Hematopoietic multipotent progenitor cell treated with erythropoietin and hydrocortisone succinate and interleukin-3 and kit ligand, for 8 days (in vitro differentiated cells): ENCODE measurements around the gene STPG4.
A peak's percentile ranks its signal among the peaks of the same experiment; 100 is the strongest.

Experiments
- DNase-seq: peaks from one replicate; pipeline ENCODE4 v3.0.0-alpha.2; 2015

The STPG4 gene

DNA sequence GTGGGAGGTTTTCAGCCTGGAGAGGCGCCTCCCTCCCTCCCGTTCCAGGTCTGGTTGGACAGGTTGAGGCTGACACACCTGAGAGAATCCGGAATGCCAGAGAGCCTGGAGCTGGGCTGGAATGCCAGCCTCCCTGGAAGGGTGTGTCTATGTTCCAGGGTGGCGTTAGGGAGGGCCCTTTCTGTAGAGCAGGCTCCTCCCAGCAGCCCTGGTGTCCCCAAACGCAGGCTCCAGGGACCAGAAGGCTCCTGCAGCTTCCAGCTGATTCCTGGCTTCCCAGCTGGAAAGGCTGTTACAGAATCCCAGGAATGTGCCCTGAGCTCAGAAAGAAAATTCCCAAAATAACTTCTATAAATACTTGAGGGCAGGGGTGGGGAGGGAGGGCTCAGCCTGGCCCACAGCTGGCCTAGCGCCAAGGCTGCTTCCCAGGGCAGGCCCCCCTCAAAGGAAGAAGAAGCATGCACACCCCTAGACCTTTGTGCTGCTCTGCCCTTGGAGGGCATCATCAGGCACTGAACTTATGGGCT, 85.4 kb downstream of the STPG4 start:
- no peak for DNase-seq

DNA sequence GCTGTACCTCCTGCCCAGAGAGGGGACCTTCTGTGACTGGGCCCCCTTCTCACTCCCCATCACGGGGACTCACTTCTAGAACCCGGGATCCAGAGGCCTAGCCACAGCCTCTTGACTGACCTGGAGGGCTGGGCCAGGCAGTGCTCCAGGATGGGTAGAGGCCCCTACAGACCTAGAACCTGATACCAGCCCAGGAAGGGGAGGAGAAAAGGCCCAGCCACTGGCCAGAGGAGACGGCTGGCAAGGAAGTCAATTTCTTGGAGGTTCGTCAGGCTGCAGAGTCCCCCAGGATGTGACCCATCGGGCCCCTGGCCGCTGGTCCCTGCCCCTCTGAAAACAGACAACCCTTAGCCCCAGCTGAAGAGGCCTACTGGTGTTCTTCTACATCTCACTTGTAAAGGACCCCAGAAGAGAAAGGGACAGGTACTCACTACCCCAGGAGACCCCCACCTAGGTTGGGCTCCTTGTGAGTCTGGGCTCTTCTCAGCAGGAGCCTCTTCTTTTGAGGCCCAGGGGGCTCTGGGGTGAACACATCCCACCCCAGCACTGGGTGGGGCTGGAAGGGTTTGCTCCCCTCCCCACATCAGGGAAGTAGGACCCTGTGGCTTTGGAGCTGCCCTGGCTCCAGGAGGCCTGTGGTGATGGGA, 86.0 kb downstream of the STPG4 start:
- no peak for DNase-seq

DNA sequence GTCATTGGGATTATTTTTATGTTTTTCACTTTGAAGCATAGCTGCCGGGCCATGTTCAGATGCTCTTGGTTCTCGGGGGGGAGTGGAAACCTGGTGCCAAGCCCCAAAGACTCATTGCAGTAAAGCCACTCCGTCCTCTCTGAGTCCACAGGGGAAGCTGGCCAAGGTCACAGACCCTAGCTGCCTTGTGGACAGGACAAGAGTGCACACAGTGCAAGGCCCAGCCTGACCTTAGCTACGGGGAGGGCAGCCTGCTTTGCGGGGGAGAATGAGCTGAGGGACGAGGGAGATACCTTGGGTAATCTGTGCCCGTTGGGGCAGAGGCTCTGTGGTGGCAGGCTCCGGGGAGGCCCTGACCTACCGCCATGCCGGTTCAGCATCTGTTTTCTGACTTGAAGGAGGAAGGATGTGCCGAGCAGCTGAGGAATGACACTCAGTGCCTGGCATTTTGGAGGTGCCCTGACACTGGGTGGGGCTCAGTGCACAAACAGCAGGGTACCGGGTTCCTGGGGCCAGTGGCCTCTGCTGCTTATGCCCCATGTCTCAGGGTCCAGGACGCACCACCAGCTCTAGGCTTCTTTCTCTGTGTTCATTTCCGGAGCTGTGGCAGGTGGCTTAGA, 87.2 kb downstream of the STPG4 start:
- no peak for DNase-seq

DNA sequence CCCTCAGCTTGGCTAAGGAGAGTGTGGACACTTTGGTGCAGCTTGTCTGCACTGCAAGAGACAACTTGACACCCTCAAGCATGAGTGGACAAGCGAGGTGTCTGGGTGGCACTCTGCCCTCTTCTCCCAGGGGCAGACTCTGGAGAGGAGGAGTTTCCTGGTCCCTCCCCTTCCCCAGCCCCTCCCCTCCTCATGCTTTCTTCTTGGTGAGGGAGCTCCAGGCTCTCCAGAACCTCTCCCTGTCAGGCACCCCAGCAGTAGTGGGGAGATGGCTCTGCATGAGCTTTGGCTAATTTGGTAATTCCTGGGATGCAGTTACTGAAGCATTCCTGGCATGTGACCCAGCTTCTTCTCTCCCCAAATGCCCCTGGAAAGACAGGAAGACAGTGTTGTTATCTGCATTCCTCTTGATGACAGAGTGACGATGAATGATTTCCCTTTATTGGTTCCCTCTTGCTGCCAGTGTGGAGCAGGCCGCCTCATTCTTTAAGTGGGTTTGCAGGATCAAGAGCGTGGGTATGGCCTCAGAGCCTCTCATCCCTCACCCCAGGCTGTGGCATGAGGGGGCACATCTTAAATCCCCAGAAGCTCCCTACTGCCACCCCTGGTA, 89.2 kb downstream of the STPG4 start:
- DNase-seq: no peak

DNA sequence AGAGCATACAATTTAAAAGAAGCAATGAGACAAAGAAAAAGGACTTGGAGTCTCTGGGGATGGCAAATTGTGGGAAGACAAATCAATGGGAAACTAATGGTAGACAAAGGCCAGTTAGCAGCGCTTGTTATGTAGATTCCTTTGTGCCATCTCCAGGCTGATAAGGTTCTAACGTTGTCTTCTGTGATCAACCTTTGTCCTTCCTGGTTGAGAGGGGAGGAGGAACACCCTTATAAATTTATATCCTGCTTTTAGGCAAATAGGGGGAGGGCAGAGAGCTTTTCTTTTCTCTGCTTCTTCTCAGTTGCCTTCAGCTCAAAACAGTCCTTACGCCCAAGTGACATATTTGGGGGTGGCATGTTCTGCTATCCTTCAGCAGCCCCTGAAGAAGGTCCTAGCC, 89.8 kb downstream of the STPG4 start:
- no peak for DNase-seq

DNA sequence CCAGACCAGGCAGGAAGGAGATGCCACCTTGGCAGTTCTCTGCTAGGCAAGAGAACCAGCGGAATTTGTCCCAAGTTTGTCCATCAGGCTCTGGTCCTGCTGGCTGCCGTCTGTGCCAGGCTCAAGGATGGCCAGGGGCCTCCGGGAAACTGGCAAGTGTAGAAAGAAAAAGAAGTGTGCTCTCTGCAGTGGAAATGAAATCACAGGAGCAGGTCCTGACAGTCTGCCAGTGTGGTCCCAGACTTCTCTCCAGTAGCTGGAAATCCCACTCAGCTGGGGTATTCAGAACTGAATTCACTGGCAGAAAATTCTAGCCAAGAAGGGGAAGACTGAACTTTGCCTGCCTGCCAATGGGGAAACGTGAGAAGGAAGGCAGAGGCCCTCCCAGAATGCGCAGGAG, 91.0 kb downstream of the STPG4 start:
- no peak for DNase-seq

DNA sequence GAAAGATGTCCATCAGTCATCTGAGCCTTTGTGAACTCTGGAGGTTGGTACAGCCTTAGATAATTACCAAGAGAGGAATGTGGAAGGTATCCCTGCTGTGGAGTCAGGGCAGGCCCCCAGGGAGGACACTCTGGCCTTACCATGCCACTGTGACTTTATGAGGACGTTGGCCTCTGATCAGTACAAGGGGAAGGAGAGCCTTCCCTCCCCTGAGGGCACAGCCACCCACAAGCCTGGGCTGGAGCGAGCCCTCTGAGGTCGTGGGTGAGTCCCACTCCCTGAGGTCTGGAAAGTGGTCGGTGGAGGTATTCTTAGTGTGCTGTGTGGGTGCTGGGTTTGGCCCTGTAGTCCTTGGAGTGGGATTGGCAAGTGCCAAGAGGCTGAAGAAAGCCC, 91.6 kb downstream of the STPG4 start:
- DNase-seq: no peak

DNA sequence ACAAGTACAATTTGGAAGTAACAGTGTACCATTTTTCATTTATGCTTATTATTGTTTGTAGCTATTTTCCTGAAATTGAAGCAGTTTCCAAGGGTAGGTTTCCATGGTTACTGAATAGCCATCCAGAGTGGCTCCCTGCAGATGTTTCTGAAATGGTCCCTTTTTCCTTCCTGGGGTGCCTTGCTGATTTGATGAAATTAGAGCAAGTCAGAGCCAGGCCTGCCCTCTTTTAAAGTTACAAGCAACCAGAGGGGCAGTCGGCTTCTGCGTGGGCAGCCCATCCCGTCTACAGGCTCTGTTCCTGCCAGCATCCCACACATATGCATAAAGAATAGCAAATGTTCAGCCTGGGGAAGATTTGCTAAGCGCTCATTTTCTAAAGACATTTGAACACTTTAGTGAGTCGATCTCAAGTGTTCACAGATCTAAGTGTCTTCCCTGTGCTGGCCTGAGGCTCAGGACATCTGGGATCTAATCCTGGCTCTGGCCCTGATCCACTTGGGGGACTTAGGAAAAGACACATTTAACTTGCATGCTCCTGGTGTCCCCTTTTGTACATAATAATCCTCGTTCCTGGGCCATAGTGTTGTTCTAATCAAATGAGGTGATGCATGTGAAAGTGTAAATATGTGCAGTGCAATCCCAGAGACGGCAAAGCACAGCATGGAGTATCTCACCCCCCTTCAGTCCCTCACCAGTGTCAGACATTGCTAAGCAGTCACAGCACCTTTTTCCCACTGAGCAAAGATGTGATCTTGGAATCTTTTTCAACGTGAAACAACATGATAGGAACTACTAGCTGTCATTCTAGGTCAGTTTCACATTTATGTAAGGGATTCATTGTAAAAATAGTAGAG, 92.2 kb downstream of the STPG4 start:
- no peak for DNase-seq

DNA sequence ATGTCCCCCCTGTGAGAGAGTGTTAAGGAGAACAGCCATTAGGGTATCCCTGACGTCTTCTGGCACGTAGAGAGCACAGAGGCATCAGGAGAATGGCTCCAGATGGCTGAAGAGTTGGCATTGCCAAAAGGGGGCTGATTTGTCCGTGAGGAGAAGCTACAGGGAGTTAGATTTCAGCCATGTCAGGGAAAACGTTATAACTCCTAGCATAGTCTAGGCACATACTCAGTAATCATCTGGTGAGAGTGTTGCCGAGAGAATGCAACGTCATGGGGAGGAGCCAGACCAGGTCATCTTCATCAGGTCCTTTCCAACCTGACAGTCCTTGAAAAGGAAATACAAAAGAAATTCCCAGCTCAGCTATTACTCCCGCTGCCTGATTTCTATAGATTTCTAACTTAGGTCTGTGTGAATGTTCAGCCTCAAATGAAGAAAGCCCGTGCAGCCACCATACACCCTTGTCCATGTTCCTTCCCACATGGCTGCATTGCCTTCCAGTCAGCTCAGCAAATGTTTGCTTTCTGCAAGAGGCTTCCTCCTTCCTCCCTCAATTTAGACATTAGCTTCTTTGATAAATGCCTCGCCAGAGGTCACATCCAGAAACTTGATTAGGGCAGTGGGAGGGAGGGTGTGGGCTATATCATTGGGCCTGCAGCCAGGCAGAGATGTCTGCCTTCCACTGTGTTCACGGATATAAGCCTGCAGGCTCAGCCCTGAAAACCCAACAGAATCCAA, 93.0 kb downstream of the STPG4 start:
- DNase-seq: peak; percentile 69

DNA sequence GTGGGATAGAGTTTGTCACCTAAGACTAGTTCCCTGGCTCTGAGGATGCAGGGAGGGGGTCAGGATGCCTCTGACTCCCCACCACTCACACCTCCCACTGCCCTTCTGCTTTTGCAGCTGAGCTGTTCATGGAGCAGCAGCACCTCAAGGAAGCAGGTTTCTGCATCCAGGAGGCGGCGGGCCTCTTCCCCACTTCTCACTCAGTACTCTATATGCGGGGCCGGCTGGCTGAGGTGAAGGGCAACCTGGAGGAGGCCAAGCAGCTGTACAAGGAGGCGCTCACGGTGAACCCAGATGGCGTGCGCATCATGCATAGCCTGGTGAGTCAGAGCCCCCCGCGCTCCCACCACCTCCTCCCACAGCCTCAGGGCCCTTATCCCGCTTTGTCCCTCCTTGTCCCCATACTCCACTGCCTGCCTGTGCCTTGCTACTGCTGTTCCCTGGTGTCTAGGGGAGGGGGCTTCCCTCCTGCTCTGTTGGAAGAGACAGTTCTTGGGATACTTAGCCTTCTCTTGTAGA, 94.4 kb downstream of the STPG4 start:
- DNase-seq: no peak

DNA sequence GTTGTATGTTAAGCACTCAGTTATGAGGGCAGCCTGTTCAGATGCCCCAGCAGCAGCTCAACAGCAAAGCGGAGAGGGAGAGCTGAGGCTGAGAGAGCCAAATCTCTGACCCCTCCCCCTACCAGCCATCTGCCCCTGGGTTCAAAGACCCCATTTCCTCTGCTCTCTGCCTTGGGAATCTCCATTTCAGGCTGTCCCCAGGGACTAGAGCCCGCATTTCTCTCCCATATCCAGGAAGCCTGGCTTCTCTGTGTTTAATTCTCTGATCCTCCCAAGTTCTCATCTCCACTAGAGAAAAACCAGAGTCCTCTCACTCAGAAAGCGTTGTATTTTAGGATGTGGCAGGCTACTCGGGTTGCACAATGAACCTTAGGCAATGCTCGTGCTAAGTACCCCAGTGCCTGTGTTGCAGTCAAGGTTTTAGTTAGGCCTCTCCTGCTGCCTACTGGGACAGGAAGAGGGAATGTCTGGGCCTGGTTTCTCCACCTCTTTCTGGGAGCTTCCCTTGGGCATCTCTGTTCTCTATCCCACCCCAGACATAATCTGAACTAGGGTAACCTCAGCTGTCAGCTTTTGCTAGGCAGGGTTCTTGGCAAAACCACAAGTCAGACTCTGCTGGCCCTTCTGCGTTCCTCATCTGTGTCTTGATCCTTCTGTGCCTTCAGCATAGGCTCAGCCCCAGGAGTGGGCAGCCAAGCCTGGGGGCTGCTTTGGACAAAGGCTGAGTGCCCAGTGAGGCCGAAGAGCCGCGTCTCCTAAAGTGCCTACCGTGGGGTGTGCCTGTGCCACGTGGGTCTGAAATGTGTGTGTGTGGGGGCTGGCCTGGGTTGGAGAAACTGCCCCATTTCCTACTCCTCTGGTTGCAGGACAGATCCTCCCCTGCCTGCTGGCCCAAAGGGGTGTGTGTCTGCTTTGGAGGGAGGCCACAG, 96.8 kb downstream of the STPG4 start:
- DNase-seq: peak; percentile 36

DNA sequence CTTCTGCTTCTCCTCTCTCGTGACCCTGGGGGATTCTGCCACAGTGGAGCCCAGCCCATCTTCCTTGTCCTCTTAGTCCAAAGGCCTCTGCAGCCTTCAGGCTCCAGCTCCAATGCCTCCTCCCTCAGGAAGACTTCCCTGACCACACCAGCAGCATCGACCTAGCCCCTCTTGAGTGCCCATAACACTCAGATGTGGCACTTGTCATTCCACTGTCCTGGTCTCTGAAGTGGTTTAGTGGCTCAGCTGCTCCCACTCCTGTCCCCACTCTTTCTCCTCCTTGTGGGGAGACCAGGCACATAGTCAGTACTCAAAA, 97.5 kb downstream of the STPG4 start:
- no peak for DNase-seq

DNA sequence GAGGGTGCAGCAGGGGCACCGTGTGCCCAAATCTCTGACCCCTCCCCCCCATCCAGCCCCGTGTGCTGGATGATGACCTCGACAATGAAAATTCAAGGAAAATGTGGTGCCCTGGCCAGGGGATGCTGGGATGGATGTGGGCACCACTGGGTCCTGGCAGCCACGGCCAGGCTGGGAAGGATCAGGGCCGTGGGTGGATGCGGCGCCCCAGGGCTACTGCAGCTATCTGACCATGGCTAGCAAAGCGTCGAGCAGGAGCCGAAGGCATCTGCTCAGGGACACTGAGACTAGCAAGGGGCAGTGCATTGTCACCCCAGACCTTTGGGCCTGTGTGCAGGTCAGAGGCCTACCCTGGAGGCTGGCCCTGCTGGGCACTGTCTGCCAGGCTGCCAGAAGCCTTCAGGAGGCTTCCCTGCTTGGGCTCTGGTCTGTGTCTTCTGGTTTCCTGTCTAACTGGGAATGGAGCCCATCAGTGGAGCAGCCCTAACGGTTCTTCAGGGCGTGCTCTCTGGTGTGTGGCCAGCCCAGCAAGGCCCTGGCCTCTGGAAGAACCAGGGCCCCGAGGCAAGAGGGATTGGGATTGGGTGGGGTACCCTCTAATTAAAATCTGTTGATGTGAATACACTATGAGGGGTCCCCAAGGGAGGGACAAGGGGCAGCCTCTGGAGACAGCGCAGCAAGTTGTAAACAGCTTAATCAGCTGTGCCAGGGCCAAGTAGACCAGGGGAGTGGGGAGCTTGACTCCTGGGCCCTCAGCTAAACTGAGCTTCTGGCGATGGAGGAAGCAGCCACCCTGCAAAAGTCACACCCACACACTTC, 98.0 kb downstream of the STPG4 start:
- peak; percentile 45 for DNase-seq

DNA sequence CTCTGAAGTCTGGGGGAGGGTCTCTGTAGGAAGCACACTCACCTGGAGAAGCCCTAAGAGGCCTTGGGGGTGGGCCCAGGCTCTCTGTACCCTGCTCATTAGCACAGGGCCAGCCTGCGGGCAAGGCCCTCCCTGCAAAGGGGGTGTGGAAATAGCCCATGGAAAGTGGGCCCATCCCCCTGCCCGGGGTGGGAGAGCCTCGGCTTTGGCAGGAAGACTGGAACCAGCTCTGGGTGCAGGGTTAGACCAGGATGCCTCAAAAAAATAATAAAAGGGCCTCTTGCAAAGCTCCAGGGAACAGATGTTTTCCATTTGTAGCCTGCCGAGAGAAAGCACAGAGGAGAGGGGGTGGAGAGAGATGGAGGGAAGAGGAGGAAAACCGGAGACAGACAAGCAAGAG, 98.7 kb downstream of the STPG4 start:
- DNase-seq: no peak

DNA sequence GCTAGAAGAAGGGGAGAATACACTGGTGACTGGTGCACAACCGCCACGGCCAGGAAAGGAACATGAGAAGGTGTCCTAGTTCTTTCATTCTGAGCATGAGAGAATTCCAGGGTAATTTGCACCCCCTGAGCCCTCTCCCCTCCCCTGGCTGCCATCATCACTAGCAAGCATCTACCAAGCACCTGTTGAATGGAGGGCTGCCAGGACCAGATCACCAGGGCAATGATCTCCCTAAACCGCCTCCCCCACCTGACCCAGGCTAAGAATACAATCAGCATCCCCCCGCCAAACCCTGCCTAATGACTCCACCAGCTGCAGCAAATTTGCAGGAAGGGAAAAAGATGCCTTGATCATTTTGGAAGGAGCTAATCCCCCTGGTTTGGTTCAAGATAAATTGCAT, 100.2 kb downstream of the STPG4 start:
- DNase-seq: no peak

DNA sequence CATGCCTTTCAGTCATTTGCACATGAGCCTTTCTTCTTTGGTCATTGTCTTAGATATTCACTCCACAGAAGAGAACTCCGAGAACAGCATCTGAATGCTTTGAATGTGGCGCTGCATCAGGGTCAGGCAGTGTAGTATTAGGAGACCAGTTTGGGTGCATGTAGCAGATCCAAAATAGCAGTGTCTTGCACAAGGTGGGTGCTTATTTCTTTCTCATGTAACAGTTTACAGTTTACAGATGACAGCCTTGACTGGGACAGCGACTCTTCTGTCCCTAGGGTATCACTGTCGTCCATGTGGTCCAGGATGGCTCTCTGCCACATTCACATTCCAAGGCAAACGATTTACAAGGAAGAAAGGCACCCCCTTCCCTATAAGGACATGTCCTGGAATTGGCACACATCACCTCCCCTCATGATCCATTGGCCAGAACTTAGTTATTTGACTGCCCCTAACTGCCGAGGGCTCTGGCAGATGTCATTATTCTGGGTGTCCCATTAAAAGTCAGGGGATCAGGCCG, 101.0 kb downstream of the STPG4 start:
- DNase-seq: no peak

DNA sequence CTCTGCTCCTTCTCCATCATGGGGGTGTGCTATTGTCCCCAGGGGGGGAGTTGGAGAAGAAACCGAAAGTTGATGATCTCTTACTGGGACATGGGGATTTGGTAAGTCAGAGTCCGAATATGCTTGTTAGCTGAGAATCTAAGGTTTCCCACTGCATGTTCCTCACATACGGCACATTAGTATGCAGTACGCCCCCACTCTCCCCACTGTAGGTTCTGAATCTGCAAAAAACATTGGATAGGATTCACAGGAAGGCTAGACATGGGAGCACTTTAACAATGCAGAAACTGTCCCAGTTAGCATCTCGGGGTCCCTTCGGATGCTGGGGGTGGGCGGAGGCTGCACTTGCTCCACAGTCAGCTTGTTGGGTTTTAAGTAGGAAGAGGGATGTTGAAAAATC, 102.3 kb downstream of the STPG4 start:
- no peak for DNase-seq

DNA sequence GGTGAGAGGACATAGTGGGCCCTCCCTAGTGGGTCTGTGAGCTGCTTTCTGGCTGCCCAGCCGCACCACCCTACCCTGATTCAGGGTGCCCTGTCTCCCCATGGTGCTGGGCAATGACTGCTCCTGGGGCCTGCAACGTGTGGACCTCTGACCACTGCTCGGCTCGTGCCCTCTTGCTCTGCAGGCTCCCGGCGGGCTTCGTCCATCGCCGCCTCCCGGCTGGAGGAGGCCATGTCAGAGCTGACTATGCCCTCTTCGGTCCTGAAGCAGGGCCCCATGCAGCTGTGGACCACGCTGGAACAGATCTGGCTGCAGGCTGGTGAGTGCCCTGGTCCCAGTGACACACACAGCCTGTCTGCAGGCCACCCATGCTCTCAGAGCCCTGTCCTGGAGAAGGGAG, 103.5 kb downstream of the STPG4 start:
- no peak for DNase-seq

DNA sequence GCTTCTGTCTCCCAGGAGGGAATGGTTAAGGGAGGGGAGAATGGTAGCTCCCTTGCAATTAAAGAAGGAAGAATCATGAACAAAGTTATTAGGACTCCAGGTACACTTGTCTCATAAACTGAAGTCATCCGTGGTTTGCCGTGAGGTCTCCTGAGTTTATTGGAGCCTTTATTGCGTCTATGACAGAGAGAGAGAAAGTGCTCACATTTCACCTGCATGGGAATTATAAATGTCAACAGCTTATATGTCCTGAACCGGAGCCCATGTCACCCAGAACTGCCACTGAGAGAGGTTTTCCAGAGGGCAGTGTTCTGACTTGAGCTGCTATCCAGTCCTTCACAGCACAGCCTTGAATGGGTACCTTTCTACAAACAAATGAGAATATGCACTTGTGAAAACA, 104.3 kb downstream of the STPG4 start:
- no peak for DNase-seq

DNA sequence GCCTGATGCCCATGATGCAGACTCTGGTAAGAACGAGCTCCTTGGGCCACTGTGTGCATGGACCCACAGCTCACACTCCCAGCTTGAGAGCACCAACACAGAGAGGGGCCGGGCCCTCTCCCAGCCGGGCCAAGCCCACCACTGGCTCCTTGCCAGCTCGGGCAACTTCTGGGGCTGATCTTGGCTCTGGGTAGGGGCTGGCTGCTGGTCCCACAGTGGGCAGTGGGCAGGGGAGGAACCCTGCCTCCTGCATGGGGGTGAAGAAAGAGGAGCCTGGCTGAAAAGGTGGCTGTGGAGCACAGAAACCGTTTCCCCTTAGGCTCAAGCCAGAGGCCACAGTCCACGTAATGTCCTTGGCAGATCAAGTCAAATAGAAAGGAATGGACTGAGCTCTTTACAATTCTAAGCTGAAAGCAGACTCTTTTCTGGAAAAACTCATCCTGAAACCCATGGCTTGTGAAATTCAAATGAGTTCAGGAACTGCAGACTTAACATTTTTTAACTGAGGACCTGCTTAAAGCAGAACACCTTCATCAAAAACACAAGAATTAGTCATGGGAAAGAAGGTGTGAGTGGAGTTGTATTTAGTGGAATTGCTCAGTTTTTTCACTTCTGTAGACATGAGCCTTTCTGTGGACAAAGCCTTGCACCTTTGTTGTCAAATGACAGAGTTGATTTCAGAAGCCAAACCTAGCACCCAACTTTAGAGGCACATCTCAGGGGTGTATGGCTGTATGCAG, 104.9 kb downstream of the STPG4 start:
- DNase-seq: no peak
